H1 (cell line): ENCODE measurements around the gene LRPPRC. TPM values are rescaled to one million over a fixed set of nuclear protein-coding genes. Genes with fewer than 3 reads are reported as not detected.

Experiments
- BRCA1 ChIP-seq: IDR thresholded peaks from 2 replicates; pipeline ENCODE4 v1.6.1; 2012; ENCODE audit warnings: low read depth, low read length, improper control_type of control experiment
- CEBPB ChIP-seq: IDR thresholded peaks from 2 replicates; pipeline ENCODE4 v1.6.1; 2012; ENCODE audit warnings: low read depth, low read length
- CHD7 ChIP-seq: fragments of 300-600 bp; sonication (generic); IDR thresholded peaks from 2 replicates; pipeline ENCODE4 v1.7.1; 2012; ENCODE audit warnings: low read length, moderate library complexity, mild to moderate bottlenecking, inconsistent platforms; ENCODE audit not compliant: insufficient replicate concordance
- EZH2 ChIP-seq: fragments of 200-600 bp; sonication (generic); IDR thresholded peaks from 2 replicates; pipeline ENCODE4 v1.7.1; 2012; ENCODE audit warnings: low read depth, mild to moderate bottlenecking, moderate library complexity, low read length, inconsistent platforms; ENCODE audit not compliant: severe bottlenecking
- NRF1 ChIP-seq: IDR thresholded peaks from 2 replicates; pipeline ENCODE4 v1.6.1; 2011; ENCODE audit warnings: mild to moderate bottlenecking, low read depth, low read length, improper control_type of control experiment
- RAD21 ChIP-seq, 2 experiments: IDR thresholded peaks in 1 of 2; conservative IDR thresholded peaks in 1 of 2; 2 replicates each; pipeline ENCODE4 v1.6.1; 2011; ENCODE audit warnings: low read depth in 2 of 2, low read length in 2 of 2, improper control_type of control experiment in 1 of 2, inconsistent platforms in 1 of 2, mild to moderate bottlenecking in 1 of 2, moderate library complexity in 1 of 2
- SIX5 ChIP-seq: IDR thresholded peaks from 2 replicates; pipeline ENCODE4 v1.6.1; 2011; ENCODE audit warnings: mild to moderate bottlenecking, low read depth, low read length
- TAF7 ChIP-seq: optimal IDR thresholded peaks from 2 replicates; pipeline ENCODE3; 2011; ENCODE audit warnings: low read depth, mild to moderate bottlenecking, inconsistent platforms, low read length, moderate library complexity, borderline replicate concordance
- USF2 ChIP-seq: IDR thresholded peaks from 2 replicates; pipeline ENCODE4 v1.6.1; 2011; ENCODE audit warnings: low read length, improper control_type of control experiment
- polyA plus RNA-seq, 7 experiments: library from polyadenylated mRNA; depleted of rRNA in 3 of 7; stranded (reverse) in 5 of 7; unstranded in 2 of 7; fragments of >200 nt in 5 of 7; fragments of 200-250 nt in 2 of 7; gene quantifications; 1 replicate in 5 of 7; 2 replicates in 1 of 7; 4 replicates in 1 of 7; pipeline versions ENCODE4 v1.2.1 to v1.2.3, GENCODE V29; 2011 to 2013; ENCODE audit warnings: missing spikeins in 2 of 7, mixed read lengths in 2 of 7
- total RNA-seq: library from RNA; stranded (reverse); fragmentation: NEBNext Ultra II Directional; extraction: Animal tissue kit (Norgen Biotek cat#: 25700); gene quantifications from 2 replicates; pipeline ENCODE4 v1.2.1, GENCODE V29; 2021

The LRPPRC gene
- total and polyA plus RNA-seq, 2 of the 8 experiments (the other 6 are each of a cell fraction or from before 2014, with no cell fraction given): 43.4 to 167 TPM

DNA sequence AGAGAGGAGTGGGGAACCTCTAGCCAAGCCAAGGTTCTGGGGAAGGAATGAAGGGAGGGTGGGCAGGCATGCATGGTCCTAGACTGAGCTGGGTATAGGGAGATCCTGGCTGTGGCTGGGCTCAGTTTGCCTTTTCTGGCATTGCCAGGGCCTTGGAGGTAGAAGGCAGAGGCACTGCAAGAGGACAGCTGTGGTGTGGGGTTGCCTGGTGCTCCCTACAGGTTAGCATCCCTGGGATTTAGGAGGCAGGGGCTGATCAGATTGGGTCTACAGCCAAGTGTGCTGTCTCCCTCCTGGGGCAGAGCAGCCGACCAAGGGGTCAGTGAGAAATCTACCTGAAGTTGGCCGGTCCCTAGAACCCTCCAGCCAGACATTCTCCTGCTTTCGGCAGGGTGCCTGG, 141.1 kb downstream of the LRPPRC start (continued):
- TF ChIP-seq CHD7 (no peak), RAD21 (IDR thresholded peaks at IDR 0.05 in 1 of 2, conservative IDR thresholded peaks at IDR 0.05 in 1 of 2; ENCODE audit: low read depth in 2 of 2, low read length in 2 of 2) (no peak), SIX5 (no peak), USF2 (no peak), TAF7 (no peak), NRF1 (no peak), CEBPB (no peak), BRCA1 (no peak), EZH2 (no peak)
